Neutrophil (primary cell): ENCODE data around the gene NIP7.

Source experiments
- H3K27ac ChIP-seq: fragments of 200-600 bp; sonication (generic); 2 replicates; pipeline ENCODE4 v1.5.1; 2016; ENCODE audit warnings: mild to moderate bottlenecking, moderate library complexity
- H3K27me3 ChIP-seq: fragments of 200-600 bp; sonication (generic); 2 replicates; pipeline ENCODE4 v1.6.0; 2016; ENCODE audit warnings: mild to moderate bottlenecking
- H3K36me3 ChIP-seq: fragments of 200-600 bp; sonication (generic); 2 replicates; pipeline ENCODE4 v1.5.1; 2017
- H3K4me1 ChIP-seq, 2 experiments: fragments of 200-600 bp in 1 of 2; sonication (generic) in 1 of 2; 1 replicate in 1 of 2; 2 replicates in 1 of 2; pipeline versions ENCODE4 v1.5.1 to v1.6.1; 2013 to 2016; ENCODE audit warnings: low read depth in 1 of 2, low read length in 1 of 2, mild to moderate bottlenecking in 1 of 2, moderate library complexity in 1 of 2; ENCODE audit not compliant: control insufficient read depth in 1 of 2, insufficient read depth in 1 of 2
- H3K4me3 ChIP-seq, 2 experiments: fragments of 200-600 bp in 1 of 2; sonication (generic) in 1 of 2; 1 replicate in 1 of 2; 2 replicates in 1 of 2; pipeline ENCODE4 v1.5.1; 2013 to 2016; ENCODE audit warnings: low read depth in 1 of 2, low read length in 1 of 2, mild to moderate bottlenecking in 1 of 2, moderate library complexity in 1 of 2
- H3K9me3 ChIP-seq: fragments of 200-600 bp; sonication (generic); 2 replicates; pipeline ENCODE4 v1.5.1; 2016
- CTCF ChIP-seq: fragments of 200-600 bp; sonication (generic); IDR thresholded peaks from 2 replicates; pipeline ENCODE4 v1.5.1; 2016; ENCODE audit warnings: antibody characterized with exemption

NIP7 gene

DNA sequence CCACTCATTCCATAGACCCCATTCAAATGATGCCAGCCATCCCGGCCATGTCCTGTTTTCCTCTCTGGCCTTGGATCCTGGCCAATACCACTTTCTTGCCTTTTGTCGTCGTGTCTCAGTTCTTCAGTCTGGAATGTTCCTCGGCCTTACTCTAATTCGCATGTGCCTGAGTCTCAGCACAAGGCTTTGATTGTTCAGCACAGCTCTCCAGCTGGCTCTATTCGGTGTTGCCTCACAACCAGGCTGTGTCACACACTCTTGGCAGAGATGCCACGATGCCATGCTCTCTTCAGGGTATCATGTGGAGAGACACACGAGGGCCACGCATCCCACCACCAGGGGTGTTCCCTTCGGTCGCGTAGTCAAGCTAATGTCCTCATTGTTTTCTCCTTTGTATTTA is 30.3 kb upstream of the NIP7 start:
- H3K4me1 ChIP-seq, result peaks cover 14 to 17% of the 10 kb centered on the region in 2 experiments
- peaks cover 4% of the 10 kb centered on the region for H3K36me3 ChIP-seq
- no peak overlapping the region for H3K4me3 ChIP-seq
- no peak for TF ChIP-seq CTCF
- H3K27me3 ChIP-seq, result no peaks in the 10 kb centered on the region
- H3K9me3 ChIP-seq, result no peaks in the 10 kb centered on the region
- no peak overlapping the region for H3K27ac ChIP-seq

GRCh38 chr16:69310653-69311532 is 28.7 kb upstream of the NIP7 start, which contains the start of gene VPS4A:
VPS4A (plus strand) TSS chr16:69311350; CDS start chr16:69311512, 162 bp downstream.
- Histone ChIP-seq H3K4me3 (peak within 1 kb of the TSS; percentile 62 to 71), H3K36me3 (peaks cover 18% of the 10 kb centered on the region), H3K27me3 (no peaks in the 10 kb centered on the region), H3K9me3 (no peaks in the 10 kb centered on the region), H3K4me1 (peaks cover 14 to 17% of the 10 kb centered on the region in 2 experiments), H3K27ac (peak within 1 kb of the TSS; percentile 88)
- TF ChIP-seq CTCF, result peak; percentile 100

GRCh38 chr16:69311533-69312387 is 27.8 kb upstream of the NIP7 start:
- H3K36me3 ChIP-seq, result peaks cover 27% of the 10 kb centered on the region
- no peaks in the 10 kb centered on the region for H3K27me3 ChIP-seq
- TF ChIP-seq CTCF, result no peak
- H3K27ac ChIP-seq, result peak overlapping the region; percentile 88
- H3K9me3 ChIP-seq, result no peaks in the 10 kb centered on the region
- peaks cover 14 to 17% of the 10 kb centered on the region in 2 experiments for H3K4me1 ChIP-seq
- peak overlapping the region; percentile 62 to 71 for H3K4me3 ChIP-seq

- Histone ChIP-seq H3K36me3 (peaks cover 42% of the 10 kb centered on the region), H3K27me3 (no peaks in the 10 kb centered on the region), H3K27ac (no peak overlapping the region), H3K9me3 (no peaks in the 10 kb centered on the region), H3K4me1 (peaks cover 14 to 17% of the 10 kb centered on the region in 2 experiments), H3K4me3 (no peak overlapping the region)
- TF ChIP-seq CTCF, result no peak
Measured at GRCh38 chr16:69313469-69313868, 26.1 kb upstream of the NIP7 start.

GRCh38 chr16:69314534-69314933 is 25.0 kb upstream of the NIP7 start:
- H3K36me3 ChIP-seq, result peaks cover 53% of the 10 kb centered on the region

More at GRCh38 chr16:69314534-69314933, 25.0 kb upstream of the NIP7 start:
- Histone ChIP-seq H3K4me1 (peaks cover 14 to 17% of the 10 kb centered on the region in 2 experiments), H3K27me3 (no peaks in the 10 kb centered on the region), H3K9me3 (no peaks in the 10 kb centered on the region), H3K27ac (no peak overlapping the region), H3K4me3 (no peak overlapping the region)
- no peak for TF ChIP-seq CTCF
